ENCODE measurements around the gene TMEM128.
"Not testable (repeated sequence)": the region's sequence is repeated elsewhere in the genome, so short reads cannot be mapped to it uniquely, and the experiment has no call there.

The TMEM128 gene, protein sequence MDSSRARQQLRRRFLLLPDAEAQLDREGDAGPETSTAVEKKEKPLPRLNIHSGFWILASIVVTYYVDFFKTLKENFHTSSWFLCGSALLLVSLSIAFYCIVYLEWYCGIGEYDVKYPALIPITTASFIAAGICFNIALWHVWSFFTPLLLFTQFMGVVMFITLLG

DNA sequence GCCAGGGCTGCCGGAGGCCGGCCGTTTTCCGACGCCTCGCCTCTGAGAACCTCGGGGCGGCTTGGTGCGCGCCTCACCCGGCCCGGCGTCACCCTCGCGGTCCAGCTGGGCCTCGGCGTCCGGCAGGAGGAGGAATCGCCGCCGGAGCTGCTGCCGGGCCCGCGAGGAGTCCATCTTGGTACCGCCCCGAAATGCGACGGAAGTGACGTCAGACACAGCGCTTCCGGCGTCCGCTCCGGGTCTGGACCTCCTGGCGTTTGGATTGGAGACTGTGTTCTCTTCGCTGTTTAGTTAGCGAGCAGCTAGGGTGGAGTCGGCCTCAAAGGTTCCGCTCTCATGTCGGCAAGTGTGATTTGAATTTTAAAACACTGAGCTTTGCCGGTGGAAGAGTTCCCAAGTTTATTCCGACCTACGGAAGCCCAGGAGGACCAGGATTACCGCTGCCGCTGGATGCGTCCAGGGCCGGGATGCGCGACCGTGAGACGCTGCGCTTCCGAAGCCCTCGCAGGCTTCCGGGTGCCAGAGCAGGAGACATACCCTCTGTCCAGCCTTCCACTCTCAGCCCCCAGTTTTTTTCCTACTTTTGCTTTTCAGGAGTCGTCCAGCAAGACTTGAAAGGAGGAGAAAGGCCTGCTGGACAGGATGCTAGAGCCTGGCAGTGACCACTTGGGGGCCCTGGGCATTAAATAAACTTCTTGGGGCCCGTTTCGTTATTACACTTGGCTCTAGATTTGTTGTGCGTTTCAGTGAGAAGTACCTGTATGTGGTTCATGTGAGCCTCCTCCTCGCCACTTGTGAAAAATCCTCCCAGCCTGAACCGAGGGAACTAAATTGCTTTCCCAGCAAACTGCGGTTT lies at the start of gene TMEM128:
Gene TMEM128, minus strand, starts transcription at position 195 of the 856 bp plus-strand sequence. Its CDS starts 21 bp downstream, at position 174.
- DNase-seq = peak; percentile 88 to 89

DNA sequence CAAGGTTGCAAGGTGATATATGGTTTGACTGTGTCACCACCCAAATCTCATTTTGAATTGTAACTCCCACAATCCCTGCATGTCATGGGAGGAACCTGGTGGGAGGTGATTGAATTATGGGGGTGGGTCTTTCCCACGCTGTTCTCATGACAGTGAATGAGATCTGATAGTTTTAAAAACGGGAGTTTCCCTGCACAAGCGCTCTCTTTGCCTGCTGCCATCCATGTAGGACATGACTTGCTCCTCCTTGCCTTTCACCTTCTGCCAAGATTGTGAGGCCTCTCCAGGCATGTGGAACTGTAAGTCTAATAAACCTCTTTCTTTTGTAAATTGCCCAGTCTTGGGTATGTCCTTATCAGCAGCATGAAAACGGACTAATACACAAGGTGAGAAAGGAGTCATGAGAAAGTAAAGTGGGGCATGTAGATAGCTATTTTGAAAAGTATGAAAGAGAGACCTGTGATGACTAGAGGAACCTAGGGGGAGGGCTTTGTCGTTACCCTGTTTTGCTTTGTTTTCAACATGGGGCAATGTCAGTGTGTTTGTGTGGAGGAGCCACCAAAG lies 48.3 kb upstream of the TMEM128 start:
- no peak for DNase-seq

DNA sequence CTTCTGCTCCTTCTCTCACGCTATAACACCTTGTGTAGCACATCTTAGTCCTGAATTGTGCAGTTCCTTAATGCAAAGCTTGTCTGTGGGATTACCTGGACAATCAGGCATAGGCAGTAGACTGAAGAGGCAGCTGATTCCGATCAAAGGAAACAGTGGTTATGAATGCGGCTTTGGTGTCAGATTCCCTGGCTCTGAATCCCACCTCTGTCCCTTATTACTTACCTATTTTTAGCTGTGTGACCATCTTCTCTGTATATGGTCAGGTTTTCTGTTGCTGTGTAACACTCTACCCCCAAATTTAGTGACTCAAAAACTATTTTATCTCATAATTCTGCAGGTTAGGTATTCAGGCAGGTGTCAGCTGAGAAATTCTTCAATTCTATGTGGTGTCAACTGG lies 45.3 kb upstream of the TMEM128 start:
- no peak for DNase-seq

DNA sequence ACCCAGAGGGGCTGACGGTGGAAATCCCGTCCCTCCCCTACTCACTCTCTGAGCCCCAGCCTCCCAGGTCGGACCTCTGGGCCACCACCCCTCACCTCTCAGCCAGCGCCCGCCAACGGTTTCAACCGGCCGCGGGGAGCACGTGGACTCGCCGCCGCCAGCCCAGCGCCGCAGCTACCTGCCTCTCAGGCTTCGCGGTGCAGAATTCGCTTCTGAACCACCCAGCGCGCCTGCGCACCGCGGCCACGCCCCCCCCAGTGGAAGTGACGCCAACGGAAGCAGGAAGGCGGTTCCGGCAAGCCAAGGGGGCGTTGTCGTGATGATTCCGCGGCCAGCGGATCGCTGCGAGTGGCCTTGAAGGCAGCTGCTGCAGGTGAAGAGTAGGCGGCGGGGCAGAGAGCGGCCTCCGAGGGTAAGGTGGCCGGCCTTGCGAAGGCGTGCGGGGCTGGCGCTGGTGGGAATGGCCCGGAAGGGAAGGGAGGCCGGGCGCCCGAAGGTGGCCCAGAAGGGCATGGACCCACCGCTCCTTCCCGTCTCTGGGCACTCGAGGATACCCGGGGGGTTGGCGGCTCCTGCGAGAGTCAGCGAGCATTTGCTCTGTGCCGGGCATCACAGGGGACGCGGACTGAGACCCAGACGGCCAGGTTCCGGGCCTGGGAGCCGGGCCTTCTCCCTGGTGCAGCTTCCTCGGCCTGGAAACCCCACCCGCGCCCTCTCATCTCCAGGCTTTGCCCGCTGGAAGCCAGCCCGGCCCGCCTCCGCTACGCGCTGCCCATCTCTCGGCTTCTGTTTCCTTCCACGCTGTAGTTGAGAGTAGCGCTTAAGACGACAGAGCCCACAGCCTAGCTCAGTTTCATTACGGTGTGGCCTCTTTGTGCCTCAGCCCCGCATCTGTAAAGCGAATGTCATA lies 42.2 kb upstream of the TMEM128 start, which contains the start of the genes LYAR and ZBTB49:
Gene LYAR, minus strand, starts transcription at position 214 of the 910 bp plus-strand sequence. CDS start 6,412 bp downstream, outside the sequence.
Gene ZBTB49, plus strand, starts transcription at position 311 of the 910 bp plus-strand sequence. CDS start 9,695 bp downstream, outside the sequence.
- DNase-seq = peak; percentile 95 to 96

DNA sequence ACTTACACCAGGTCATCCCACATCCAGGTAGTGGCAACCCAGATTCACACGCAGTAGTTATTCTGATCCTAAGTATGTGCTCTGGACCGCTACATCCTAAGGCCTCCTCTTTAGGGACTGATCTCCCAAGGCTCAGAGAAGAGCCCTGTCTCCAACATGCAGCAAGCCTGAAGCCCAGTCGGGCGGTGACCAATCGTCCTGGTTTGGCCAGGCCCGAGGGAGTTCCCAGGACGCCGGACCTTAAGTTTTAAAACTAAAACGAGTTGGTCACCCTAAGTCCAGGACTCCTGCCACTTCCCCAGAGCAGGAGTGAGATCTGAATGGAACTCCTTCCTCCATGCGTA lies 41.5 kb upstream of the TMEM128 start:
- DNase-seq = no peak

DNA sequence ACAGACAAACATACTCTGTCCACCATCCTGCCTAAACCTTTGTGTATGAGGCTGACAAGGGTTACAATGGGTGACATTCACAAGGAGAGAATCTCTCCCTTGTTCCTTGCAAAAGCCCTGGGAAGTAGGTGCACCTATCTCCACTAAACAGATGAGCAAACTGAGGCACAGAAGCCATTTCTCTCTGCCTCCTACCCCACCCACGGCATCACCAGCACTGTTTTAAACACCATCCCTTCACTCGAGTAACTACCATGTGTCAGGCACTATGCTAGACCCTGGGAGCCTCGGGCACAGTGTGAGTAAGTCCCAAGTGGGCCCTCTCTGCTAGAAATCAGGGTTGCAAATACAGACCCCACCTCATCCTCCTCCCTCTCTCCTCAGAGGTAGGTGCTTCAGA lies 41.0 kb upstream of the TMEM128 start:
- no peak for DNase-seq

DNA sequence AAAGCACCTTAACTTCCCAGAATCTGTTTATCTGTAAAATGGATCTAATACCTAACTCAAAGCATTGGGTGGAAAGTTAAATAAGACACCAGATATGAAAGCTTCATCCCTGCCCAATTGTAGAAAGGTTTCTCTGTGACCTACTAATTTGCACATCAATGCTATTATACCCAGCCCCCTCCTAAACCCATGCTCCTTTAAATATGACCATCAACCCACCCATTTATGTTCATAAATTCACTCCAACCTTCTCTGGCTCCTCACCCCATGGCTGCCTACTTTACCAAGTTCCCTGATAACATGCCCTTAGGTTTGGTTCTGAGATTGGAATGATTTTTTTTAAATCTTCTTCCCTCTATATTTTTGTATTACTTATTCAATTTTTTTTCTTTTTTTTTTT lies 40.1 kb upstream of the TMEM128 start:
- DNase-seq = no peak

DNA sequence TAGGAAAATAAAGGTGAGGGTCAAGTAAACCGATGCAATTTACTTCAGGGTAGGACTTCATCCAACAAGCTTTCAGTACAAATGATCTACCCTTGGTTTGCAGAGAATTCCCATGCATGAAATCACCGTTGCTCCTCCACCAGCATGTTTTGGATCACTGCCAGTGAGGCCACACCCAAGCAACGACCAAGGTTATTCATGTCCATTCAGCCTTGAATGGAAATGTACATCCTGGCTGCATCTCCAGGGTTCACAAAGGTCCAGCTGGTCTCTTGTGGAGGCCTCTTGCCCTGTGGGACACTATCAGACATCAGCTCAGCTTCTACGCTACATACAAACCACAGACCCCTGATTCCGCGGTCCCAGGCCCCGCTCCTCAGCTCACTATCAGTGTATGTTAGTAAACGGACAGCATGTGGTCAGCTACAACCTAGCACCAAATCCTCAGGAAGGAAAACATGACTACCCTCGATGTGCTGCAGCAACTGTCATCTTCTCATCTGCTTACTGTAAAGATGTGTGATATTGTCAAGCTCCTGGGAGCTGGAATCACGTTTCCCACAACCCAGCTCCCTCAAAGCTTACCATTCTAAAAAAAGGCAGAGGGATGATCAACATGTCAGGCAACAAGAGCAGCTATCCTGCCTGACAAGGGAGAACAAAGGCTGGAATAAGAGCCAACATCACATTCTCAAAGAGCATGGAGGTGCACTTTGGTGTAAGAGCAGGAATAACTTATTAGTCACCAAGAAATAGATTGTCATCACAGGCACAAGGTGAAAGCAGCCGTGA lies 37.0 kb upstream of the TMEM128 start:
- DNase-seq = no peak

DNA sequence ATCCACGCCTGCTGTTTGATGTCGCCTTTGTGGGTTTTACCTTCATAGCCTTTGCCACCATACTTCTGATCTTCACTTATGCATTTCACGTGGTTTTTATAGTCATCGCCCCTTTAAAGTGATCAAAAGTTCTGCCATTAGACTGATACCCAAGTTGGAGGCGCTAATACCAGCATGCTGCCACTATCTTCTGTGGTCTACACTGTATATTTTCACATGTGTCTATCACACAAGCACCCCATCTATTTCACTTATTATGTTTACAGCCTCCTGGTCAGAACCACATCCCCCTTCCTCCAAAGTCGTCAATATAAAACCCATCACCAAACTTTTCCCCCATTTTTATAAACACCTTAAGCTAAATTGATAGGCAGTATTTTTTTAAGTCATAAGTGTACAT lies 33.8 kb upstream of the TMEM128 start:
- DNase-seq = no peak

DNA sequence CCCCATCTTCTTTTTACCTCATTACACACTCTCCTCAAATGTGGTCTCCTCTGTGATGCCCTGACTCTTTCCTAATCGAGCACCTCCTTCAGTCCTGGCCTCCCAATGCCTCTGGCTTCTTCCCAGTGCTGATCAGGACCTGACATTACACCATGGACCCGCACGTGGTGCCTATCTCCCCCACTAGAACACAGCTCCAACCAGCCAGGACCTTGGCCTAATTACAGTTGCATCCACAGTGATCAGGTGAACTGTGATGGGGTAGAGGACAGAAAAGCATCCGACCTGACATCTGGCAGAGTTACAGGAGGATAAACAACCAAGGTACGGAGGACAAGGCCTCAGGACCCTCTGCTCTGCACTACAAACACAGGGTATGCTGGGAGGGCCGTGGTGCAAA lies 29.5 kb upstream of the TMEM128 start:
- DNase-seq = no peak

DNA sequence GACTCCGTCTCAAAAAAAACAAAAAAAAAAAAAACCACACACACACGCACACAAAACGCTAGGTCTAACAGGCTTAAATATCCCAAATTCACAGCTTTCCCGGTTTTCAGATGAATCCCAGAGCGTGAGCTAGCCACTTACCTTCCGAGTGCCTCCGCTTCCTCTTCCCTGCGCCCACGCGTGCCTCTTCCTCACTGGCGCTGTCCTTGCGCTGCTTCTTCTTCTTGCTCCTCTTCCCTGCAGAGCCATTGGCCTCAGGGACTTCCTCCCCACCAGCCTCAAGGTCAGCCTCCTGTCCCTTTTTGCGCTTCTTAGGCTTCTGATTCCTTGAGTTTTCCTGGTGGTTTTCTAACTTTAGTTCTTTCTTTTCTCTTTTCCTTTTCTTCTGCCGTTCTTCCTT lies 26.2 kb upstream of the TMEM128 start:
- DNase-seq = no peak

DNA sequence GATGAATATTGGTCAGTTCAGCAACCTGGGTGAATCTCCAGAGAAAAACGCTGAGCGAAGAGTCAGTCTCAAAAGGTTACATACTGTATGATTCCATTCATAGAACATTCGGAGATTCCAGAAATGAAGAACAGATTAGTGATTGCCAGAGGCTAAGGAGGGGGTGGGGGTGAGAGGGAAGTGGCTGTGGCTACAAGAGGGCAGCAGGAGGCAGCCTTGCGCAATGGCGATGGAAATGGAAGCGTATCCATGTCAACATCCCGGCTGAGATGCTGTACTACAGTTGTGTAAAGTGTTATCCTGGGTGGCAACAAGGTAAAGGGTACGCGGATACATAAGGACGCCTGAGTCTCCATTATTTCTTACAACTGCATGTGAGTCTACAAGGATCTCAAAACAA lies 23.9 kb upstream of the TMEM128 start:
- DNase-seq = no peak

DNA sequence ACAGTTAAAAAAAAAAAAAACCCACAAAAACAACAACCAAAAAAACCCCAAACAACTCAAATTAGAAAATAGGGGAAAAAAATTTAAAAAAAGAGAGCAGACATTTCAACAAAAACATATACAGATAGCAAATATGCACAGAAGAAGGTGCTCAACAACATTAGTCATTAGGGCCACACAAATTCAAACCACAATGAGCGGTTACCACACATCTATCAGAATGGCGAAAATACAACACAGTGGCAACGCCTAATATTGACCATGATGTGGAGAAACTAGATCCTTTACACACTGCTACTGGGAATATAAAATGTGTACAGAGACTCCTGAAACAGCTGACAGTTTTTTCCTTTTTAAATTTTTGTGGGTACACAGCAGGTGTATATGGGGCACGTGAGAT lies 22.5 kb upstream of the TMEM128 start:
- no peak for DNase-seq

DNA sequence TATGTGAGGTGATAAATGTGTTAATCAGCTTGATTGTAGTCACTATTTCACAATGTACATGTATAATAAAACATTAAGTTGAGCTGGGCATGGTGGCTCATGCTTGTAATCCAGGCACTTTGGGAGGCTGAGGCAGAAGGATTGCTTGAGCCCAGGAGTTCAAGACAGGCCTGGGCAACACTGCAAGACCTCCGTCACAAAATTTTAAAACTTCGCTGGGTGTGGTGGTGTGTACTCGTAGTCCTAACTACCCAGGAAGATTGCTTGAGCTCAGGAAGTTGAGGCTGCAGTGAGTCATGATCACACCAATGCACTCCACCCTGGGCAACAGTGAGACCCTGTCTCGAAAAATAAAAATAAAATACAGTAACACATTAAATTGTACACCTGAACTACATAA lies 21.8 kb upstream of the TMEM128 start:
- DNase-seq = no peak

DNA sequence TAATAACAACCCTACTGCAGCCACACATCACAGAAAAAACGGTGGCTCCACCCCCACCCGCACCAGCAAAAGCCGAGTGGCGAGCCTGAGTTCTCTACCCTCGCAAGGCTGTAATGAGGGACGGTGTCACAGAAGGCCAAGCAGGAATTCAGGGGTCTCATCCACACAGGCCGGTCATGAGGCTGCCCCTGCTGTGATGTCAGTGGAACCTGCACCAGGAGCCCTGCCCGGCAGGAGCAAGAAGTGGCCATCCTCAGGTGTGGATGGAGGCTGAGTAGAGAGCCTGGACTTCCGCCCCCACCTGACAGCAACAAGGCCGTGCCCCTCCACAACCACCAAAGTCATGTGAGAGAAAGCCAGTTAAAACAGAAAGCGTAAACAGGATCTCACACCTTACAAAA lies 21.3 kb upstream of the TMEM128 start:
- no peak for DNase-seq

DNA sequence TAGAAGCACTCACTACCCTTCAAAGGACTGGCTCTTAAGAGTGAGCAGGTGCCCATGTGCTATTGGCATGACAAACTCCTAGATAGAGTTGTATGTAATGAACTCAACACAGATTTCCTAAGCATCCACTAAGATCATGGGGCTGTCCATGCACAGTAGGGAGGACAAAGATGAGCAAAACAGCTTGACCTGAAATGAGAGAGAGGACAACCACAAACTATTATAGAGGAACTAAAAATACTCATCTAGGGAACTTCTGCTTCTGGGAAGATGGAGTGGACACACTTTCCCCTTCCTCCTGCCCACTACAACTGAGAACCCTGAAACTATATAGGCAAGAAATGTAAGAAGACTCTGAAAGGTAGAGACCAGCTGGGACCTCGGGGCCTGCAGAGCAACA lies 20.8 kb upstream of the TMEM128 start:
- DNase-seq = no peak

DNA sequence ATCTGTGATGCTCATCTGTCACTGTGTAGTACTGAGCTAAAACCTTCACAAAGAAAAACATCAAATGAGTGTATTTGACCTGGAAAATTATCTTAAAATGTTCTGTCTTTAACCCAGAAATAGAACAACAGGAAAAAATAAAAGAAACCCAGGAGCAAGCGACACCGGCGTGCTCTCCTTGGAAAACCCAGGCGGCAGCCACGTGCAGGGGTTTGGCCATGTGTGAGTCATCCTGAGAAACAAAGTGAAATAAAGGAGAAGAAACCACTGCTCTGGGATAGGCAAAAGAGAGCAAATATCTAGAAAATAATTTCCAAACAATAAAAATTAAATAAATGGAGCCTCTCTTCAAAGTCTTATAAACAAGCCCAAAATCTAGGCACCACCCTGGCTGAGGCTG lies 20.0 kb upstream of the TMEM128 start:
- no peak for DNase-seq

DNA sequence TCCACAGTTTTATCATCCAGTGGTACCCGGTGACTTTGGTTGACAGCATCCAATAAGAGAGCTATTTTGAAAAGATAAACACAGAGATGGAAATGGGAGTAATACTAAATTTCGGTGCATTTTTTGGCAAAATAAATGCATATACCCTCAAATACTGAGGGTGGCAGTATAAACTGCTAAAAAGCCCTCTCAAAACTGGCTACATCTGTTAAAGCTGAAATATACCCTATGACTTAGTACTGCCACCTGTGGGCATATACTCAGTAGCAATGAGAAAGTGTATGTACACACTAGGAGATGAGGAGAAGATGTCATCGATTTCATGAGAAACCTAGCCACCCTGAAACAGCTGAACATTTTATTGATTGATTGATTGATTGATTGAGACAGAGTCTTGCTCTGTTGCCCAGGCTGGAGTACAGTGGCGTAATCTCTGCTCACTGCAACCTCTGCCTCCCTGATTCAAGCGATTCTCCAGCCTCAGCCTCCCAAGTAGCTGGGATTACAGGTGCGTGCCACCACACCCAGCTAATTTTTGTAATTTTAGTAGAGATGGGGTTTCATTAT lies 12.2 kb upstream of the TMEM128 start:
- no peak for DNase-seq

DNA sequence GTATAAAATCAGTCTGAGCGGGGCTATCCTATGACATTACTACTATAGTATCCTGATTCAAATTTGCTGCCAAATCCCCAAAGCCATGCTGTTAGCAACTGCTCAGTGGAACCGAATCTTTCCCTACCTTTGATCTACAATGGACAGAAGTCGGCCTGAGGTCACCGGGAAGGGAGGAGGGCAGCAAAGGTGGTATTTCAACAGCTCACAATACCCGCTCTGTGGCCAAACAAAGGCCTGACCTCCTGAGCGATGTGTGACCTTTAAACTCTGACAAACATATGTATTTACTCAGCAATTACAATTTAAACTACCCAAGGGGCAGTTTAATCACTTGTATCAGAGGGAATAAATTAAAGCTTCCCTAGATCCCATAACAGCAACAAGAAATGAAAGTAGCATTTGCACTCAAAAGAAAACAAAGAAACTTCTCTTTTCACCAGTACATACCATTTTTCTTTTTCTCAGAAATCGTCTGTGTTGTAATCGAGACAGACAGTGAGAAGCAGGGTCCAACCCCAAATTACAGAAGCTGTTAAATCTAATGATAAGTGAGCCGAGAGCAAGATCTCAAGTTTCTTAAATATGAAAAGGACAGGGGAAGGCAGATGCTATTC lies 11.6 kb upstream of the TMEM128 start:
- no peak for DNase-seq

DNA sequence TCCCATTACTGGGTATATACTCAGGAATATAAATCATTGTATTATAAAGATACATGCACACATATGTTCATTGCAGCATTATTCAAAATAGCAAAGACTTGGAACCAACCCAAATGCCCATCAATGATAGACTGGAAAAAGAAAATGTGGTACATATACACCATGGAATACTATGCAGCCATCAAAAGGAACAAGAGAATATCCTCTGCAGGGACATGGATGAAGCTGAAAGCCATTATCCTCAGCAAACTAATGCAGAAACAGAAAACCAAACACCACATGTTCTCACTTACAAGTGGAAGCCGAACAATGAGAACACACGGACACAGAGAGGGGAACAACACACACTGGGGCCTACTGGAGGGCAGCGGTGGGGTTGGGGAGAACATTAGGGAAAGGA lies 9.7 kb upstream of the TMEM128 start:
- not testable (repeated sequence) for DNase-seq

DNA sequence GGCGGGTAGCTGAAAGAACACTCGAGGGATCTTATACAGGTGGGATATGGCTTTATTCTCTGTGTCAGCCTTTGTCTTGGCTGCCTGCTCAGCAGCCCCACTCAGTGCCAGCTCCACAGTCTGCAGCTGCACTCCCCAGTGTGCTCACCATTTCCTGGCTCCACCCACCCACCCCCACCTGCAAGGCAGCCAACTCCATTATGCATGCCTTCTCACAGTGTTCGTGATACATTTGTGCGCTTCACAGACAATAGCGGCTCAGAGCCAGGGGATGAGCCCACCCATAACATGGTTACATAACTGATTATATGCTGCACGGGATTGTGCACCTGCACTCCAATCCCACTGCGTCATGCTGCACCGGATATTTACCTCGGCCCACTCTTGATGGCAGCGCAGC lies 8.8 kb upstream of the TMEM128 start:
- DNase-seq = no peak

All from activated CD4-positive, alpha-beta T cell treated with anti-CD3 and anti-CD28 coated beads, Interleukin-2, amount 50 U/mL, for 4 hours (primary cell).